ENCODE data around the gene DNHD1. TPM values are rescaled to one million over a fixed set of nuclear protein-coding genes. Genes with fewer than 3 reads are reported as not detected.
A peak's percentile ranks its signal among the peaks of the same experiment; 100 is the strongest.

DNHD1 gene
- total RNA-seq, 4 donors from 2014 or later = 3.4 to 10.5 (median 4.3) TPM

DNA sequence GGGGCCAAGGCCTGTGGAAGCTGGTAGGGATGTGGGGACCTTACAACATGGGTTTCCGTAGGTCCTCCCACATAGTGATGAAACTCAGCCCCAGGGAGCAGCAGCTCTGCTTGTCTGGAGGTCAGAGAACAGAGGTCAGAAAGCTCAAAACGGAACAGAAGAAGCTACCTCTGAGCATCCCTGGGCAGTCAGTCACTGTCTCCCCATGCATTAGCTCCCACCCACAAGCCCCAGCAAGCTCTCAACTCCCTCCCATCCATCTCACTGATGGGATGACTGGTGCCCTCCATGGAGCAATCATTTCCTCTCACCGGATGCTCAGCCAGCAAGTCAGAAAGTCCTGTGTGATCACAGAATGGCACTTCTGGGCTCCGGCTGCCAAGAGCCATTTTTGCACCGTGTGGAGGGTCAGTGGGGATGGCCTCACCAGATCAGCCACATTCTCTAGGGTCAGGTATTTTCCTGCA is 120.3 kb downstream of the DNHD1 start:
- H3K27ac ChIP-seq = peak overlapping the region in 1 of 4 donors; percentile 92

DNA sequence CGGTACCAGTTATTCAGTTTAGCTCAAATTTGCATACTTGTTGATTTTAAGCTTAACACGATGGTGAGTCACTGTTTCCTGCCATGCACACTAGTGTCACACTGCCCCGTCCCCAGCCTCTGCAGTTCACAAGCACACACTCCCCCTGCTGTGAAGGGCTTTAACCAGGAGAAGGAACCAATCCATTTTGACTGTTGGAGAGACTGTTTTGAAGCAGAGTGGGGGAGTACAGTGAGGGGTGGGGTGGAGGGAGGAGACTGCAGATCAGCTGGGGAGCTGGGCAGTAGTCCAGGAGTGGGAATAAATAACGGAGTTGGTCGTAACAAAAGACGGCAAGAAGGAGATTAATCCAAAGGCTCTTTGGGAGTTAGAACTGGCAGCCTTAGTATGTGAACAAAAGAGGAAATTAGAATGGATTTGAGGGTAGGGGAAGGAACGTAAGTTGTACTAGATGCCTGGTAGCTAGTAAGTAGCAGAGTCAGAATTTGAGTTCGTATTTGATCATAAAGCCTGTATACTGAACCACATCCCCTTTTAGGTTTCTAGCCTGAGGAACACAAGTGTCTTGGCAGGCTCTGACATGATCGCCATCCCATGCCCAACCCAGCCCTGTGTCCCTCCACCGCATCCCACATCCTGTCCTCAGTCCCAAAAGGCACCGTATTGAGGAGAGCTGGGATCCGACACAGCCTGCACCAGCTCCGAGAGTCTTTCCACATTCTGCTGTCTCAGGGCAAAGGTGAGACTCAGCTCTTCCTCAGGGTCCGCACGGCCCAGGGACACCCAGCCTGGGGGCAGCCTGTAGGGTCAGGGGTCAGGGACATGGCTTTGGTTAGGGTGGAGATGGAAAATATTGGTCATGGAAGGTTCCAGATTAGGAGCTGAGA is 121.3 kb downstream of the DNHD1 start:
- TF ChIP-seq, protein P1, sequence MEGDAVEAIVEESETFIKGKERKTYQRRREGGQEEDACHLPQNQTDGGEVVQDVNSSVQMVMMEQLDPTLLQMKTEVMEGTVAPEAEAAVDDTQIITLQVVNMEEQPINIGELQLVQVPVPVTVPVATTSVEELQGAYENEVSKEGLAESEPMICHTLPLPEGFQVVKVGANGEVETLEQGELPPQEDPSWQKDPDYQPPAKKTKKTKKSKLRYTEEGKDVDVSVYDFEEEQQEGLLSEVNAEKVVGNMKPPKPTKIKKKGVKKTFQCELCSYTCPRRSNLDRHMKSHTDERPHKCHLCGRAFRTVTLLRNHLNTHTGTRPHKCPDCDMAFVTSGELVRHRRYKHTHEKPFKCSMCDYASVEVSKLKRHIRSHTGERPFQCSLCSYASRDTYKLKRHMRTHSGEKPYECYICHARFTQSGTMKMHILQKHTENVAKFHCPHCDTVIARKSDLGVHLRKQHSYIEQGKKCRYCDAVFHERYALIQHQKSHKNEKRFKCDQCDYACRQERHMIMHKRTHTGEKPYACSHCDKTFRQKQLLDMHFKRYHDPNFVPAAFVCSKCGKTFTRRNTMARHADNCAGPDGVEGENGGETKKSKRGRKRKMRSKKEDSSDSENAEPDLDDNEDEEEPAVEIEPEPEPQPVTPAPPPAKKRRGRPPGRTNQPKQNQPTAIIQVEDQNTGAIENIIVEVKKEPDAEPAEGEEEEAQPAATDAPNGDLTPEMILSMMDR (IDR thresholded peaks at IDR 0.05 in 4 of 5, conservative IDR thresholded peaks at IDR 0.05 in 1 of 5) = no peak
- TF ChIP-seq POLR2A (IDR thresholded peaks at IDR 0.05) = peak; percentile 12 to 25
- Histone ChIP-seq H3K27me3 (no peaks in the 10 kb centered on the region), H3K9me3 (no peaks in the 10 kb centered on the region), H3K4me3 (peak overlapping the region; percentile 65 to 84 (median 74)), H3K27ac (peak overlapping the region; percentile 80 to 94 (median 90)), H3K4me1 (peaks cover 15 to 16% of the 10 kb centered on the region in 2 donors), H3K36me3 (peaks cover 0 to 21% of the 10 kb centered on the region in 2 donors)
- in situ Hi-C loops (cut with MboI; ENCODE audit: low sequenced_read_pairs in 4 of 4) = loop anchor here in 1 of 4 donors (10.0 kb wide), 1 partner anchor 384 kb away; the partner anchor contains the start of genes CNGA4 and FHIP1B
- intact Hi-C loops (cut with DNase I; ENCODE audit: low total_unique reads) = loop anchor here (1.0 to 10.0 kb wide), 5 partner anchors 65 to 956 kb away; partner anchors contain the start of genes ARFIP2, CAVIN3, MRPL17 and SMPD1
- ATAC-seq = no peak
- DNase-seq = no peak

More for the DNA sequence above, 120.3 kb downstream of the DNHD1 start:
- Histone ChIP-seq H3K4me1 (peaks cover 15 to 24% of the 10 kb centered on the region in 2 donors), H3K27me3 (no peaks in the 10 kb centered on the region), H3K9me3 (no peaks in the 10 kb centered on the region), H3K4me3 (no peak overlapping the region), H3K36me3 (peaks cover 0 to 21% of the 10 kb centered on the region in 2 donors)
- ATAC-seq (no peak), DNase-seq (no peak)
- TF ChIP-seq POLR2A (IDR thresholded peaks at IDR 0.05) = no peak
- TF ChIP-seq, protein P1 (IDR thresholded peaks at IDR 0.05 in 4 of 5, conservative IDR thresholded peaks at IDR 0.05 in 1 of 5) = no peak
- intact Hi-C loops (cut with DNase I; ENCODE audit: low total_unique reads) (loop anchor here (5.0 to 10.0 kb wide), 4 partner anchors 135 to 957 kb away; partner anchors contain the start of genes ARFIP2, CAVIN3, SMPD1 and TIMM10B), in situ Hi-C loops (cut with MboI; ENCODE audit: low sequenced_read_pairs in 4 of 4) (loop anchor here in 1 of 4 donors (10.0 kb wide), 1 partner anchor 383 kb away; the partner anchor contains the start of genes CNGA4 and FHIP1B)

DNA sequence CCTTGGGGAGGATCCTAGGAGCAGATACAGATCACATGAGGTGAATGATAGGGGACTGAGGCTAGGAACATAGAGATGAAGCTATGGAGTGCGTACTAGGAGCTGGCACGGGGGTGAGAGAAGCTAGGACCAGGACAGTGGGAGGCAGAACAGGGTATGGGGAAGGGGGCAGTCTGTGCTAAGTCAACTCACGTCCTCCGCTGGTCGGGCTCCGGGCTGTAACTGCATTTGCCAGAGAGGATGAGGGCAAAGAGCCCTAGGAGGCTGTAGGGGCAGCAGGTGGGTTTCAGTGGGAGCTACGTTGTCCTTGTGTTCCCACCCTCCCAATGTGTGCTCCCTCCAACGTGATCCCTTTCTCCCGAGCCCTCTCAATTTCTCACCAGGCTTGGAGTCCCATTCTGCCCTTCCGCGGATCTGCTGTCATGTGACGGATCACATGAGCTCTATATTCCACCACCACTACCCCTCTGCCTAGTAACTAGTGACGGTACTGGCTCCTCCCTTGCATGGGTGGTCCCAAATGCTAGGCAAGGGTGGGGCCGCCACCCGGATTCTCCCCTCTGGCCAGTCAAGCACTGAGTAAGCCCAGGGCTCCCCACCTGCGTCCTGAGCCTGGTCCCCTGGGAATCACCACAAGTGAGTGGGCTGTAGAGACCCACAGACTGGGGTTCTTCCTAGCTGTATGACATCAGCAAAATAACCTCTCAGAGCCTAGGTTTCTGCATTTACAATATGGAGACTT is 122.1 kb downstream of the DNHD1 start, which contains the start of gene TPP1:
Gene TPP1 (minus strand): TSS at position 419 of the 742 bp plus-strand sequence. CDS start 22 bp downstream, at position 397.
- peak within 1 kb of the TSS; percentile 80 to 94 (median 90) for H3K27ac ChIP-seq
- H3K4me1 ChIP-seq = peaks cover 15 to 16% of the 10 kb centered on the region in 2 donors
- DNase-seq (peak; percentile 90 to 93), ATAC-seq (peak; percentile 100)
- in situ Hi-C loops (cut with MboI; ENCODE audit: low sequenced_read_pairs in 4 of 4) (loop anchor here in 1 of 4 donors (10.0 kb wide), 1 partner anchor 384 kb away; the partner anchor contains the start of genes CNGA4 and FHIP1B), intact Hi-C loops (cut with DNase I; ENCODE audit: low total_unique reads) (loop anchor here (1.0 to 10.0 kb wide), 5 partner anchors 64 to 956 kb away; partner anchors contain the start of genes ARFIP2, CAVIN3, MRPL17 and SMPD1)
- no peaks in the 10 kb centered on the region for H3K27me3 ChIP-seq
- peak within 1 kb of the TSS; percentile 65 to 84 (median 74) for H3K4me3 ChIP-seq
- H3K36me3 ChIP-seq = peaks cover 0 to 21% of the 10 kb centered on the region in 2 donors
- TF ChIP-seq POLR2A (IDR thresholded peaks at IDR 0.05) = peak; percentile 68 to 85
- TF ChIP-seq, protein P1 (IDR thresholded peaks at IDR 0.05 in 4 of 5, conservative IDR thresholded peaks at IDR 0.05 in 1 of 5) = no peak
- no peaks in the 10 kb centered on the region for H3K9me3 ChIP-seq

DNA sequence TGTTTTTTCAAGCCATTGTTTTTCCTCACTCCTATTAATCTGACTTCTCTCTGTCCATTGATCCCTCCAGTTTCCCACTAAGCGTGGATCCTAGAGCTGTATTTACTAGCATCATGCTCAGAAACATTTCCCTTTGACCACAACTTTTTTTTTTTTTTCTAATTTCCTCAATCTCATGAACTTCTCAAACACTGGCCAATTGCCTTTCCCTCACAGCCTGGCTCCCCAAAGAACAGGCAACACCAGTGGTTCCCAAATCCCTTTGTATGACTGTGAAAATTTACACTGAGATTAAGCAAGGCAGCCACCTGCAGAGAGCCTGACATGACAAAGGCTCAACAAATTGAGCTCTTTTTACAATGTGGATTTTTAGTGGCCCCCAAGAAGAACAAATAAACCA is 123.6 kb downstream of the DNHD1 start:
- Histone ChIP-seq H3K36me3 (peaks cover 0 to 6% of the 10 kb centered on the region in 2 donors), H3K4me1 (peaks cover 15 to 16% of the 10 kb centered on the region in 2 donors), H3K27me3 (no peaks in the 10 kb centered on the region), H3K4me3 (no peak overlapping the region), H3K27ac (no peak overlapping the region), H3K9me3 (no peaks in the 10 kb centered on the region)
- no peak for ATAC-seq
- TF ChIP-seq POLR2A (IDR thresholded peaks at IDR 0.05) = no peak
- TF ChIP-seq, protein P1 (IDR thresholded peaks at IDR 0.05 in 4 of 5, conservative IDR thresholded peaks at IDR 0.05 in 1 of 5) = no peak
- in situ Hi-C loops (cut with MboI; ENCODE audit: low sequenced_read_pairs in 4 of 4) = no loop called here
- intact Hi-C loops (cut with DNase I; ENCODE audit: low total_unique reads) = no loop called here
- no peak for DNase-seq
